Limb (tissue), 2 donors: ENCODE measurements around the gene ZNF350.
"Not testable (repeated sequence)": the region's sequence is repeated elsewhere in the genome, so short reads cannot be mapped to it uniquely, and the experiment has no call there.

Experiments used
- DNase-seq, 2 donors: peaks; one replicate each; pipeline ENCODE4 v3.0.0-alpha.2; 2016; ENCODE audit errors: extremely low spot score in 2 of 2

The ZNF350 gene

DNA sequence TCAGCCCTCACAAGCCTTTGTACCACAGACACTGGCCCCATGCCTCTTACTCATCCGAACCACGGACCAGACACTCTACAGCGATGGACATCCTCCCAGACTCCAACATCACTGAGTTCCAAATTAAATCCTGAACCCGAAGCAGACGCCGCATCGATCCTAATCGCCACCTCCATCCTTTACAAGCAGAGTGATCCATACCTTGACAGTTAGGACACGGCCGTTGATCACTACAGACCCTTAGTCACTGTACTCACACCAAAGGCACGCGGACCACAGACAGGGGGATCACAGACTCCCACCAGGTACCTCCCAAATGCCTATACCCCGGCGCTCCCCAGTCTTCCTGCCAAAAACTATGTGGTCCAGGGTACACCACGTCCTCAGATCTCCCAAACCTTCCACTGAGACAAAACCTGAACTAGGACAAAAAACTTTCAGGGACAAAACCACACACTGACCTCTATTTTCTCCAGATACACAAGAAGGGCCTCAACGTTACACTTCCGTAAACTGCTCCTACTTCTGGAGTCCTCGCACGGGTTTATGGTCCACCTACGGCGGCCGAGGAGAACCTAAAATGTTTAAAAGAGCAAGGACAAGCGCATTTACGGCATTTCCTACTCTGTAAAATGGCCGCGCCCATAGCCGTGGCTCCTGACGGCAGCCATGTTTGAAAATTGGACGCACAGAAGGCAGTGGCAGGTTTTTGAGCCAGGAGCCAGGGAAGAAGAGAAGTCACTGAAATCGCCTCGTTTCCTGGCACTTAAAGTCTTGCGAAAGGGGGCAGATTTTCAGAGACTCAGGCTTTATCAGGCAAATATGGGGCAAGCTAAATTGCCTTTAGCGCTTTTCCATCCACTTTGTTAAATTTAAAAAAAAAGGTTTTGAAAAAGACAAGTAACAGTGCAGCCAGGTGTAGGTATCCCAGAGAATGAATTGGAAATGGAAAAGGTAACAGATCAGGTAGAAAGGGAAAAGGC is at the start of gene ZNF350:
Gene ZNF350 (minus strand): TSS at position 532 of the 983 bp plus-strand sequence. CDS start 12,480 bp downstream, outside the sequence.
- DNase-seq = peak; percentile 90 to 95

DNA sequence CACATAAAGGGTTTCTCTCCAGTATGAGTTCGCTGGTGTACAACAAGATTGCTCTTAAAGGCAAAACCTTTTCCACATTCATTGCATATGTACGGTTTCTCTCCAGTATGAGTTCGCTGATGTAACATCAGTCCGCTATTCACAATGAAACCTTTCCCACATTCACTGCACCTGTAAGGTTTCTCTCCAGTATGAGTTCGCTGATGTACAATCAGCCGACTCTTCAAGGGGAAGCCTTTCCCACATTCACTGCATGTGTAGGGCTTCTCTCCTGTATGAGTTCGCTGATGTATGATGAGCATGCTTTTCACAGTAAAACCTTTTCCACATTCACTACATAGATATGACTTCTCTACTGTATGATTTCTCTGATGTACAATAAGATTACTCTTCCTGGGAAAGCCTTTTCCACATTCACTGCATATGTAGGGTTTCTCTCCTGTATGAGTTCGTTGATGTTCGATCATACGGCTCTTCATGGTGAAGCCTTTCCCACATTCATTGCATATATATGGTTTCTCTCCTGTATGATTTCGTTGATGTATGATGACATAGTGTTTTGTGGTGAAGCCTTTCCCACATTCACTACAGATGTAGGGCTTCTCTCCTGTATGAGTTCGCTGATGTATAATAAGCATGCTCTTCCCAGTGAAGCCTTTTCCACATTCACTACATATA is 47.5 kb upstream of the ZNF350 start:
- no peak for DNase-seq

DNA sequence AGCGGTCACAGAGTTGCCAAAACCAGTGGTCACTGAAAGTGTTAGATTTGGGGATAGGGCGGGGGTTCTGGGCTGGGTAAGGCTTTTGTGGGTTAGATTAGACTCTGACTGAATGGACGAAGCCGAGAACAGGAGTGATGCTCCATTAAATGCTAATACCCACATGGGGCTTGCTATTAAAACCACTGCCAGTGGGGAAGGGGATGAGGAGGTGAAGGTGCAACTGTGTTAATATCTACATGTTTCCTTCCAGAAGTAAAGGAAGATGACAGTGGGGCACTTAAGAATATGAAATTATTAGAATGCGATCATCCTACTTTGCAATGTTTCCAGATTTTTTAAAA is 42.1 kb upstream of the ZNF350 start:
- DNase-seq = no peak

DNA sequence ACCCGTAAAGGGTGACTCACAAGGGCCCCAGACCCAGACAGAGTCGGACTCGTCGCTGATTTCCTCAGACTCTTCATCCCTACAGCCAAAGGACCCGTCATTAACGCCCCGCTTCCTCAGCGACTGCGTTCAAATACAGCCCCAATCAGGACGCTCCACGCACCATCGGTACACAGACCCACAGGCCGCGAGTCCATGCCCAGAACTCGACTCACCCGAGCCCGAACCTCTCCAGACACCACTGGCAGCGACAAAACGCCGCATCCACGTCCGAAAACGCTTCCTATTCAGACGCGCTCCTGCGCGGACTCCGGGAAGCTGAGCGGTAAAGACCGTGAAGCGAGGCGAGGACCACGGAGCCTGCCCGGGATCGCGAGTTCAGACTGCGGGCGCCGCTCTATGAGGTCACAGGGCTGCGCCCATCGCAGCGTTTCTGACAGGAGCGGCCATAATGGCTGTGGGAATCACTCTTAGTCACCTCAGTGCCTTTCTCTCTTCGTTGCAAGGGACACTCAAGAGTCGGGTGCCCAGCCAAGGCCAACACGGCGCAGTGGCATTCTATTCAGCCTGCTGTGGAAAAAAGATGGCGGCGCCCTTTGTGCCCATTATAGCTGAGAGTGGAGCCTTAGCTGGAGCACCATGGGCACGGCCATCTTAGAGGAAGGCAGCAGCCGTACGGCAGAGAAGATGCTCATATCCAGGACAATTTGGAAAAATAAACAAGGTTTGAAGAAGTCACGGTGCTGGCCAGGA is 41.6 kb upstream of the ZNF350 start, which contains the start of gene ZNF614:
Gene ZNF614 (minus strand): TSS at position 353 of the 753 bp plus-strand sequence. CDS start 2,634 bp downstream, outside the sequence.
- DNase-seq = peak; percentile 92 to 94

DNA sequence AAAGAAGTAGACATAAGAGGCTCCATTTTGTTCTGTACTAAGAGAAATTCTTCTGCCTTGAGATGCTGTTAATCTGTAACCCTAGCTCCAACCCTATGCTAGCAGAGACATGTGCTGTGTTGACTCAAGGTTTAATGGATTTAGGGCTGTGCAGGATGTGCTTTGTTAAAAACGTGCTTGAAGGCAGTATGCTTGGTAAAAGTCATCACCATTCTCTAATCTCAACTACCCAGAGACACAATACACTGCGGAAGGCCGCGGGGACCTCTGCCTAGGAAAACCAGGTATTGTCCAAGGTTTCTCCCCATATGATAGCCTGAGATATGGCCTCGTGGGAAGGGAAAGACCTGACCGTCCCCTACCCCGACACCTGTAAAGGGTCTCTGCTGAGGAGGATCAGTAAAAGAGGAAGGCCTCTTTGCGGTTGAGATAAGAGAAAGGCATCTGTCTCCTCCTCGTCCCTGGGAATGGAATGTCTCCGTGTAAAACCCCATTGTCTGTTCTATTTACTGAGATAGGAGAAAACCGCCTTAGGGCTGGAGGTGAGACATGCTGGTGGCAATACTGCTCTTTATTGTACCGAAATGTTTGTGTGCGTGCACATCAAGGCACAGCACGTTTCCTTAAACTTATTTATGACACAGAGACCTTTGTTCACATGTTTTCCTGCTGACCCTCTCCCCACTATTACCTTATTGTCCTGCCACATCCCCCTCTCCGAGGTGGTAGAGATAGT is 39.8 kb upstream of the ZNF350 start:
- DNase-seq = not testable (repeated sequence)

DNA sequence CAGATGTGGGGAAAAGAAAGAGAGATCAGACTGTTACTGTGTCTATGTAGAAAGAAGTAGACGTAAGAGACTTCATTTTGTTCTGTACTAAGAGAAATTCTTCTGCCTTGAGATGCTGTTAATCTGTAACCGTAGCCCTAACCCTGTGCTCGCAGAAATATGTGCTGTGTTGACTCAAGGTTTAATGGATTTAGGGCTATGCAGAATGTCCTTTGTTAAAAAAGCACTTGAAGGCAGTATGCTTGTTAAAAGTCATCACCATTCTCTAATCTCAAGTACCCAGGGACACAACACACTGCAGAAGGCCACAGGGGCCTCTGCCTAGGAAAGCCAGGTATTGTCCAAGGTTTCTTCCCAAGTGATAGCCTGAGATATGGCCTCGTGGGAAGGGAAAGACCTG is 37.8 kb upstream of the ZNF350 start:
- not testable (repeated sequence) for DNase-seq

DNA sequence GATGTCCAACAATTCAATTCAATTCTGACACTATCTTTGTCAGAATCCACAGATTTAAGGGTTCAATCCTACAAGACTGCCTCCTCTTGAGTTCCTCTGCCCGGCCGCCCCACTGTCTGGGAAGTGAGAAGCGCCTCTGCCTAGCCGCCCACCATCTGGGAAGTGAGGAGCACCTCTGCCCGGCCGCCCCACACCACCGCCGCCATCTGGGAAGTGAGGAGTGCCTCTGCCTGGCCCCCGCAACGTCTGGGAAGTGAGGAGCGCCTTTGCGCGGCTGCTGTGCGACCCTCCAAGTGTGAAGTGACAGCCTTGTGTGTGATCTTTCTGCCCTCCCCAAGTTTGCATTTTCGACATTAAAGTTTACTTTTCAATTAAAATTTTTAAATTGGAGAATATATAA is 35.6 kb upstream of the ZNF350 start:
- DNase-seq = no peak

DNA sequence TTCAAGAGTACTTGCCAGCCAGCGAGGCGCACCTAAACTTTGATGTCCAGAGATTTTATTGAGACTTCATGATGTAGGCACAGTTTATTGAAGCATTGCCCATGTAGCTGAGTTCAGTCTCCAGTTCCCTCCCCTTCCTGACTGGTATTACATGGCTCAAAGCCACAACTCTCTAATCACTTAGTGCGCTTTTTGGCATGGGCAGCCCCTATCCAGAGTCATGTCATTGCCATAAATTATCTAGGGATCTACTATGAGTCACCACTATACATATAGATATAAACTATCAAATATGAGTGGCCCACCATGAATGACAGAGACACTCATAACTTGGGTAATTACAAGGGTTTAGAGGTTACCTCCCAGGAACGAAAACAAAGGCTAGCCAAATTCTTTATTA is 33.9 kb upstream of the ZNF350 start:
- no peak for DNase-seq

DNA sequence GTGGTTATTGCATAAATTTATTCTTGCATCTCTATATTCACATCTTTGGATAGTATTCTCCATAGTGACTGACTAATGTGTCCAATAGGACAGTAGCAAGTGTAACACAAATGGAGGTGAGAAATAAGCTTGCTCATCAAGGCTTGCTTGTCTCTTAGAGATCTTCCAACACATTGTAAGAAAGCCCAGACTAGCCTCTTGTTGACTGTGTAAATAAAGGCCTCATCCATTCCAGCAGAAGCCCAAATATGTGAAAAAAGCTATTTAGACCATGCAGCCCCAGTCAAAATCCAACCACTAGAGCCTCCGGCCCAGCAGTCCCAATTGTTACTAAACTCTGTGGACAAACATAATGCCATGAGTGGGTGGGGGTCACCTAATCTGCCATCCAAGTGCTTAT is 24.0 kb upstream of the ZNF350 start:
- DNase-seq = no peak

DNA sequence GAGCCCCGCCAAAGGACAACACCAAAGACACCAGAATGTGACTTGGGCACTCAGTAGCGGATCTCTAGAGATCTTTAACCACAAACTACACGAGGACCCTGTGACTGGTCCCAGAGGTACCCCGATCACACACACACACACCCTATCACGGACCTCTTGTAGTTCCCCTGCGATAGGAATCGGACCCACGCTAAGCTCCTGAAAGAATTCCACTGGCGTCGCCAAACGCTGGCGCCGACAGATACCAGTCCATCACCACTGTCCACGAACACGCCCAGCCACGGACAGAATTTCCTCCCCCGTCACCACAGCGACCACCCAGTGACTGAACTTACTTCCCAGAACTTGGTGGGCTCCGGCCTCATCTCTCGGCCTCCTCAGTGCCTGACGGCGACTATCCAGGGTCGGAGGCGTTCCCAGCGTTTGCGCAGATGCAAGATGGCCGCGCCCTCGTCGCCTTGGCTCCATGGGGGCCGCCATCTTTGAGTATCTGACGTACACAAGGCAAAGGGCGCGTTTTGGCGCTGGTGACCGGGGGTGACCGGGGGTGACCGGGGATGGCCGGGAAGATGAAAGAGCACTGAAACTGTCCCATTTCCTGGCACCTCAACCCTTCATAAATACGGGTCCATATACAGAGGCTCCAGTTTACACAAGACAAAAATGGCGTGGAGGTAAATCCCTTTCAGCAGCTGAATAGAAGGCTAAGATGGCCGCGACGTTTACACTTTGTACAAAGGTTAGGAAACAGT is 21.3 kb upstream of the ZNF350 start, which contains the start of gene ZNF615:
Gene ZNF615 (minus strand): TSS at position 406 of the 752 bp plus-strand sequence. CDS start 4,500 bp downstream, outside the sequence.
- DNase-seq = peak; percentile 86 to 94

DNA sequence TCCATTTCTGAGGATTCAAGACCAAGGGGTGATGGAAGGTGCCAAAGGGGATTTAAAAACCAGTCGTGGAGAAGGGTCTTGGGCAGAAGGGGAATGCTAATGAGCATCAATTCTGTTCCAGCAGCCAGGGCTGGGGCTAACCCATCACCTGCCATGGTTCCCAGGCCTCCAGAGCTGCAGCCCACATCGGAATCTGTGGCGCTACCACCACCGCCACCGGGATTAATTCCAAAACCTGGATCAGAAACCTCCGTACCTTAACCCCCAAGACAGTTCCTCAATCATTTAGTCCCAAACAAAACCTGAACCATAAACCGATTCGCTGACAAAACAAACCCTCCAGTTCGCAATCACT is 20.8 kb upstream of the ZNF350 start:
- DNase-seq = peak; percentile 4 to 44

DNA sequence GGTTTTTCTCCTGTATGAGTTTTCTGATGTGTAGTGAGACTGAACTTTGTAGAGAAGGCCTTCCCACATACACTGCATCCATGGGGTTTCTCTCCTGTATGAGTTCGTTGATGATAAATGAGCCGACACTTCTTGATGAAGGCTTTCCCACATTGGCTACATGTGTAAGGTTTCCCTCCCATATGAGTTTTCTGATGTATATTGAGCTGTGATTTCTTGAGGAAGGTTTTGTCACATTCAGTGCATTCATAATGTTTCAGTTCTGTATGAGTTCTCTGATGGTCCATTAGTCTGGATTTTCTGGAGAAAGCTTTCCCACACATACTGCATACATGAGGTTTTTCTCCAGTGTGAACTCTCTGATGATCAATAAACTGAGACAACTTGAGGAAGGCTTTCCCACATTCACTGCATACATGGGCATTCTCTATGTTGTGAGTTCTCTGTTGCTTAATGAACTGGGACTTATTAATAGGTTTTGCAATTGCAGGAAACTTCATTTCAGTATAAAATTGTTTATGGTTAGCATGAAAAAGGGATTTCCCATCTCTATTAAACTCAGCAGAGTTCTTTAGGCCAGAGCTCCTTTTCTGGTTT is 7.5 kb upstream of the ZNF350 start:
- no peak for DNase-seq

DNA sequence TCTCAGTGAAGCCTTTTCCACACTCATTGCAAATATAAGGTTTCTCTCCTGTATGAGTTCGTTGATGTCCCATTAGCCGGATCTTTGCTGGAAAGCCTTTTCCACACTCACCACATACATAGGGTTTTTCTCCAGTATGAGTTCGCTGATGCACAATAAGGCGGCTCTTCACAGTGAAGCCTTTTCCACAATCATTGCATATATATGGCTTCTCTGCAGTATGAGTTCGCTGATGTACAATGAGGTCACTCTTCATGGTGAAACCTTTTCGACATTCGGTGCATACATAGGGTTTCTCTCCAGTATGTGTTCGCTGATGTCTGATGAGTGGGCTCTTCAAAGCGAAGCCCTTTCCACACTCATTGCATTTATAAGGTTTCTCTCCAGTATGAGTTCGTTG is 6.8 kb upstream of the ZNF350 start:
- DNase-seq = no peak

DNA sequence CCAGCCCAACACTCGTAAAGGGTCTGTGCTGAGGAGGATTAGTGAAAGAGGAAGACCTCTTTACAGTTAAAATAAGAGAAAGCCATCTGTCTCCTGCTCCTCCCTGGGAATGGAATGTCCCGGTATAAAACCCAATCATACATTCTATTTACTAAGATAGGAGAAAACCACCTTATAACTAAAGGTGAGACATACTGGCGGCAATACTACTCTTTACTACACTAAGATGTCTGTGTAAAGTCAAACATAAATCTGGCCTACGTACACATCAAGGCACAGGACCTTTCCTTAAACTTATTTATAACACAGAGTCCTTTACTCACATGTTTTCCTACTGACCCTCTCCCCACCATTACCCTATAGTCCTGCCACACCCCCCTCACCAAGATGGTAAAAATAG is 3.3 kb downstream of the ZNF350 start:
- no peak for DNase-seq

DNA sequence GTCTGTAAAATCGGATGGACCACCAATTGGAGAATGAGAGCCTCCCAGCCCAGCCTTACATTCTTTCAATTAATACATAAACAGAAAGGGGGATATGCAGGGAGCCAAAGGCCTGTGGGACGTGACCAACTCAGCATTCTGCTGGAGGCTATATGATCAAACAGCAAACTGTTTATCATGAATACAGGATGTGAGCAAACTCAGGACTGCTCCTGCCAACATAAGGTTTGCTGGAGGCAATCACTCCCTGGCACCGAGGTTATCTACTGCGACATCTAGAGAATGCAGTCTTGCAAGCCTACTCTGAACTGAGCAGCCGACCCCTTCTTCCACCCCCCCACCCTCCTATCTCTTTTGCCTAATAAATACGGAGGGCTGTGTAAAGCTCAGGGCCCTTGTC is 5.7 kb downstream of the ZNF350 start:
- not testable (repeated sequence) for DNase-seq

DNA sequence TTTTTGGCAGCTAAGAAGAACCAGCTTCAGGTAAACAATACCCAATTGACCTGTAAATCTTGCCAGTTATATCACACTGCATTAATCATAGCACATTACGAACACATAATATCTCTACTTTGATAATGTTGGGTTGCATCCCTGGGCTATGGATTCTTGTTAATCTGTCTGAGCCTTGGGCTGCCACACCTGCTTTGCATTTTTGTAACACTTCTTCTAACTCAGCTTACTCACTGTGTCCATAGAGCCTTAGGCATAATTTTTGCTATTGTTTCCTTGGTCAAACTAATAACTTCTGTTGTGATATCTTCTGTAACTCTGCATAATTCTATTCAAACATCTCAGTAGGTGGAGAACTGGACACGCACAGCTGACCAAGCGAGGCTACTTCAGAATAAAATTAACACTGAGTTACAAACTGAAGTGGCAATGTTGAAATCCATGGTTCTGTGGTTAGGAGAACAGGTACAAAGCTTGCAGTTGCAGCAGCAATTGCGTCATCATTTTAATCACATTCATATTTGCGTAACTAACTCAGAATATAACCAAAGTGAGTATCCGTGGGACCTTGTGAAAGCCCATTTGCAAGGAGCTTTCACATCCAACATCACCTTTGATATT is 6.4 kb downstream of the ZNF350 start:
- DNase-seq = no peak

DNA sequence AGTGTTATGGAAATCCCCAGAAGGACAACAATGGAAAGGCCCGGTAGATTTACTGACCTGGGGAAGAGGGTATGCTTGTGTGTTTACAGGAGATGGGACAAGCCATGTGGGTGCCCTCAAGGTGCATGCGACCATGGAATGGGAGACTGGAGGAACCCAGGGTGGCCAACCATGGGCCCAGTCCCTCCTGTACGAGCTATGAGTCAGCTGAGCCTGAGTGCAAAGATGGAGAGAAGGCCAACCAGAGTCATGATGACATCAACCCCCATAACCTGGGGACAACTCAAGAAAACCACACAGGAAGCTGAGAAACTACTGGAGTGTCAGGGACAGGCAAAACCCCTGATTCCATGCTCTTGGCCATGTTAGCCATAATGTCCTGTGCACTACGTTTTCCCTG is 7.8 kb downstream of the ZNF350 start:
- no peak for DNase-seq

DNA sequence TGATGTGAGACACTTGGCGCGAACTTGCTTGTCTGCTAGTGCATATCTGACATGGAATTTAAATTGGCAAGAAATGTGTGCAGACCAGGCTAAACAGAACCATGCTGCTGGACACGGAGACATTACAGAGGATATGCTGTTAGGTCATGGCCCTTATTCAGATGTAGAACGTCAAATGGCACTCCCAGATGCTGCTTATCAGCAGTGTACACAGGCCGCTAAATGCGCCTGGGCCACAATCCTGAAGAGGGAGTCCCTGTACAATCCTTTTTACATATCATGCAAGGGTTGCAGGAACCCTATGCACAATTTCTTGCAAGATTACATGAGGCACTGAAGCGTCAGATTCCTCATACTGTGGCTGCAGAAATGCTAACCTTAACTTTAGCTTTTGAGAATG is 9.3 kb downstream of the ZNF350 start:
- DNase-seq = no peak

DNA sequence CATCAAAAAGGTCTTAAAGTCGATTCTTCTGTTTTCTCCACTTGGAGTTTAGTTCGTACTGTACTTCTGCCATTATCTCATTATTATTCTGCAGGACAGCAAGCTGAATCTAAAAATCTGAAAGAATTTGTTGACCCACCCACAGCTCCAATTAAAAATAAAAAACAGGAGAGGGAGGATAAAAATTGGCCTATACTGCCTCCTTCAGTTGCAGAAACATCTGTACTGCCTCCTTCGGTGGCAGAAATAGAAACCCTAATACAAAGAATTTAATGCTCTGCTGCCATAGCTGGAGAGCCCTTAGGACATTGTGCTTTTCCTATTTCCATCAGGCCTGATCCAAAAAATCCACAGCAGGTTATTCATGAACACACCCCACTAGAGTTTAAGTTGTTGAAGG is 9.8 kb downstream of the ZNF350 start:
- no peak for DNase-seq
